Skeletal muscle satellite cell (primary cell): ENCODE measurements around the gene RAD51B.

Experiments
- H3K27me3 ChIP-seq: 2 replicates; pipeline ENCODE4 v1.7.0; 2013; ENCODE audit warnings: low read length; ENCODE audit not compliant: control insufficient read depth, insufficient read depth
- H3K36me3 ChIP-seq: 2 replicates; pipeline ENCODE4 v1.7.0; 2013; ENCODE audit warnings: mild to moderate bottlenecking, control low read depth, low read length; ENCODE audit not compliant: insufficient read depth
- H3K4me1 ChIP-seq: 2 replicates; pipeline ENCODE4 v1.7.0; 2013; ENCODE audit warnings: low read length; ENCODE audit not compliant: control insufficient read depth, insufficient read depth
- H3K4me2 ChIP-seq: 2 replicates; pipeline ENCODE4 v1.7.0; 2013; ENCODE audit warnings: mild to moderate bottlenecking, low read length
- H3K4me3 ChIP-seq: 2 replicates; pipeline ENCODE4 v1.7.0; 2013; ENCODE audit warnings: low read length
- H3K9ac ChIP-seq: 2 replicates; pipeline ENCODE4 v1.7.0; 2013; ENCODE audit warnings: mild to moderate bottlenecking, low read depth, low read length, moderate library complexity
- H3K9me3 ChIP-seq: replicated peaks from 2 replicates; pipeline ENCODE4 v1.7.0; 2013; ENCODE audit warnings: mild to moderate bottlenecking, control low read depth, low read length

RAD51B gene

GRCh38 chr14:68679301-68679700, 859.7 kb downstream of the RAD51B start:
- H3K4me1 ChIP-seq: peaks cover 56% of the 10 kb centered on the region
- no peak overlapping the region for H3K4me2 ChIP-seq
- no peak overlapping the region for H3K9ac ChIP-seq
- no peaks in the 10 kb centered on the region for H3K27me3 ChIP-seq
- no peaks in the 10 kb centered on the region for H3K9me3 ChIP-seq
- no peaks in the 10 kb centered on the region for H3K36me3 ChIP-seq
- no peak overlapping the region for H3K4me3 ChIP-seq

GRCh38 chr14:68679746-68680467, 860.3 kb downstream of the RAD51B start:
- no peaks in the 10 kb centered on the region for H3K9me3 ChIP-seq
- no peak overlapping the region for H3K4me3 ChIP-seq
- no peak overlapping the region for H3K4me2 ChIP-seq
- peaks cover 57% of the 10 kb centered on the region for H3K4me1 ChIP-seq
- no peaks in the 10 kb centered on the region for H3K27me3 ChIP-seq
- H3K9ac ChIP-seq: no peak overlapping the region
- no peaks in the 10 kb centered on the region for H3K36me3 ChIP-seq

- no peak overlapping the region for H3K4me3 ChIP-seq
- H3K27me3 ChIP-seq: no peaks in the 10 kb centered on the region
- peaks cover 57% of the 10 kb centered on the region for H3K4me1 ChIP-seq
- H3K9me3 ChIP-seq: no peaks in the 10 kb centered on the region
- peak overlapping the region; percentile 76 for H3K9ac ChIP-seq
- H3K36me3 ChIP-seq: no peaks in the 10 kb centered on the region
- H3K4me2 ChIP-seq: no peak overlapping the region
These were observed 861.0 kb downstream of the RAD51B start for GRCh38 chr14:68680541-68681051.

GRCh38 chr14:68681256-68682011, 861.9 kb downstream of the RAD51B start:
- Histone ChIP-seq H3K9ac (peak overlapping the region; percentile 76), H3K4me3 (no peak overlapping the region)

GRCh38 chr14:68682166-68683103, 862.9 kb downstream of the RAD51B start:
- Histone ChIP-seq H3K36me3 (no peaks in the 10 kb centered on the region), H3K4me1 (peaks cover 72% of the 10 kb centered on the region), H3K27me3 (no peaks in the 10 kb centered on the region), H3K4me2 (peak overlapping the region; percentile 45), H3K9ac (peak overlapping the region; percentile 87), H3K4me3 (peak overlapping the region; percentile 22), H3K9me3 (no peaks in the 10 kb centered on the region)

More at GRCh38 chr14:68681256-68682011, 861.9 kb downstream of the RAD51B start:
- no peak overlapping the region for H3K4me2 ChIP-seq
- peaks cover 63% of the 10 kb centered on the region for H3K4me1 ChIP-seq
- H3K9me3 ChIP-seq: no peaks in the 10 kb centered on the region
- H3K27me3 ChIP-seq: no peaks in the 10 kb centered on the region
- no peaks in the 10 kb centered on the region for H3K36me3 ChIP-seq

GRCh38 chr14:68683326-68683725, 863.7 kb downstream of the RAD51B start:
- Histone ChIP-seq H3K36me3 (no peaks in the 10 kb centered on the region), H3K4me2 (peak overlapping the region; percentile 60), H3K4me1 (peaks cover 81% of the 10 kb centered on the region), H3K9ac (peak overlapping the region; percentile 87), H3K4me3 (peak overlapping the region; percentile 9), H3K9me3 (no peaks in the 10 kb centered on the region), H3K27me3 (no peaks in the 10 kb centered on the region)

GRCh38 chr14:68684466-68685418, 865.2 kb downstream of the RAD51B start:
- H3K9ac ChIP-seq: peak overlapping the region; percentile 87
- no peaks in the 10 kb centered on the region for H3K27me3 ChIP-seq
- no peaks in the 10 kb centered on the region for H3K36me3 ChIP-seq
- no peak overlapping the region for H3K4me2 ChIP-seq
- no peaks in the 10 kb centered on the region for H3K9me3 ChIP-seq
- peaks cover 95% of the 10 kb centered on the region for H3K4me1 ChIP-seq
- no peak overlapping the region for H3K4me3 ChIP-seq

GRCh38 chr14:68685419-68686204, 866.0 kb downstream of the RAD51B start:
- H3K4me2 ChIP-seq: no peak overlapping the region
- no peaks in the 10 kb centered on the region for H3K36me3 ChIP-seq
- peaks cover 97% of the 10 kb centered on the region for H3K4me1 ChIP-seq
- no peaks in the 10 kb centered on the region for H3K9me3 ChIP-seq
- no peak overlapping the region for H3K4me3 ChIP-seq
- peak overlapping the region; percentile 56 for H3K9ac ChIP-seq
- H3K27me3 ChIP-seq: no peaks in the 10 kb centered on the region

GRCh38 chr14:68686205-68686465, 866.6 kb downstream of the RAD51B start:
- no peaks in the 10 kb centered on the region for H3K9me3 ChIP-seq
- H3K4me2 ChIP-seq: no peak overlapping the region
- no peak overlapping the region for H3K4me3 ChIP-seq
- peak overlapping the region; percentile 56 for H3K9ac ChIP-seq
- peaks cover 93% of the 10 kb centered on the region for H3K4me1 ChIP-seq
- H3K27me3 ChIP-seq: no peaks in the 10 kb centered on the region
- H3K36me3 ChIP-seq: no peaks in the 10 kb centered on the region

GRCh38 chr14:68686724-68687123, 867.1 kb downstream of the RAD51B start:
- Histone ChIP-seq H3K4me1 (peaks cover 87% of the 10 kb centered on the region), H3K4me2 (no peak overlapping the region), H3K9ac (peak overlapping the region; percentile 62), H3K4me3 (no peak overlapping the region), H3K27me3 (no peaks in the 10 kb centered on the region), H3K36me3 (no peaks in the 10 kb centered on the region), H3K9me3 (no peaks in the 10 kb centered on the region)
